HepG2 (cell line): ENCODE results near the gene PARP14. TPM values are rescaled to one million over a fixed set of nuclear protein-coding genes. Genes with fewer than 3 reads are reported as not detected.

Experiments used
- ATAC-seq: fragments of 200-7000 bp; cut with Tn5 transposase; 3 replicates; pipeline ENCODE4 v1.9.1; 2020; ENCODE audit warnings: mild to moderate bottlenecking, moderate library complexity
- BruUV-seq: library from RNA; stranded (reverse); fragments of 400-500 nt; replicated peaks from 2 replicates; lab custom pipeline; 2021; lab: Mats Ljungman, UMichigan
- CTCF ChIA-PET: fragments of 300-600 bp; formaldehyde crosslinking; extraction: SDS; loops from one replicate; lab custom pipeline; 2021; ENCODE audit warnings: low total read pairs, inconsistent platforms, low intra/inter-chr PET ratio; lab: Yijun Ruan, JAX
- POLR2A ChIA-PET: fragments of 350-600 bp; sonication (Branson Sonifier 250); formaldehyde crosslinking; loops from one replicate; lab custom pipeline; 2020; ENCODE audit warnings: antibody characterized with exemption, inconsistent platforms; lab: Yijun Ruan, JAX
- DNase-seq: peaks from one replicate; pipeline ENCODE4 v3.0.0-alpha.2; 2015; ENCODE audit warnings: low spot score
- FAIRE-seq: peaks from 3 replicates; lab custom pipeline; 2011; peaks lifted over from hg19 to GRCh38; lab: Jason Lieb, UNC
- H2AFZ ChIP-seq: one replicate; pipeline ENCODE4 v1.6.1; 2011; ENCODE audit warnings: low read length, inconsistent platforms
- H3K27ac ChIP-seq: fragments of 300-600 bp; 3 replicates; pipeline ENCODE4 v1.8.0; 2011; ENCODE audit warnings: mixed run types, mild to moderate bottlenecking, mixed read lengths, low read length, inconsistent platforms; ENCODE audit not compliant: insufficient read depth; ENCODE audit errors: extremely low read length
- H3K27me3 ChIP-seq, 2 experiments: fragments of 200-600 bp in 1 of 2; 2 replicates in 1 of 2; 3 replicates in 1 of 2; pipeline versions ENCODE4 v1.6.0 to v1.8.0; 2011; ENCODE audit warnings: low read length in 2 of 2, mild to moderate bottlenecking in 2 of 2, moderate library complexity in 2 of 2, inconsistent platforms in 1 of 2; ENCODE audit not compliant: insufficient read depth in 2 of 2, control insufficient read depth in 1 of 2
- H3K36me3 ChIP-seq, 2 experiments: fragments of 200-600 bp in 1 of 2; replicated peaks in 1 of 2; 2 replicates in 1 of 2; 3 replicates in 1 of 2; pipeline versions ENCODE4 v1.5.1 to v1.8.0; 2011; ENCODE audit warnings: low read length in 2 of 2, inconsistent platforms in 1 of 2; ENCODE audit not compliant: insufficient read depth in 2 of 2, control insufficient read depth in 1 of 2
- H3K4me1 ChIP-seq: 2 replicates; pipeline ENCODE4 v1.5.1; 2012; ENCODE audit warnings: low read length, inconsistent platforms; ENCODE audit not compliant: insufficient read depth
- H3K4me2 ChIP-seq: 2 replicates; pipeline ENCODE4 v1.6.0; 2011; ENCODE audit warnings: low read depth, low read length, inconsistent platforms
- H3K4me3 ChIP-seq, 3 experiments: fragments of 200-600 bp in 1 of 3; sonication (generic), shearing (Covaris generic) in 1 of 3; replicated peaks in 1 of 3; 2 replicates each; pipeline ENCODE4 v1.5.1; 2011 to 2016; ENCODE audit warnings: low read length in 3 of 3, inconsistent platforms in 2 of 3, low read depth in 2 of 3, mild to moderate bottlenecking in 2 of 3, control low read depth in 1 of 3, mixed read lengths in 1 of 3; ENCODE audit not compliant: insufficient read depth in 1 of 3
- H3K79me2 ChIP-seq: one replicate; pipeline ENCODE4 v1.6.1; 2011; ENCODE audit warnings: low read length, inconsistent platforms; ENCODE audit not compliant: insufficient read depth
- H3K9ac ChIP-seq: 2 replicates; pipeline ENCODE4 v1.6.0; 2011; ENCODE audit warnings: mild to moderate bottlenecking, low read depth, low read length, inconsistent platforms; ENCODE audit not compliant: insufficient read depth
- H3K9me3 ChIP-seq: 2 replicates; pipeline ENCODE4 v1.5.1; 2012; ENCODE audit warnings: mild to moderate bottlenecking, low read length
- H4K20me1 ChIP-seq: 2 replicates; pipeline ENCODE4 v1.6.0; 2011; ENCODE audit warnings: inconsistent platforms, mild to moderate bottlenecking, low read length, moderate library complexity; ENCODE audit not compliant: insufficient read depth
- ATF3 ChIP-seq: sonication (generic); formaldehyde crosslinking; IDR thresholded peaks from 2 replicates; pipeline ENCODE4 v1.4.0; 2020; ENCODE audit warnings: missing genetic modification reagents
- CENPBD1 ChIP-seq: sonication (generic); formaldehyde crosslinking; IDR thresholded peaks from 2 replicates; pipeline ENCODE4 v1.8.0; 2022; ENCODE audit warnings: missing genetic modification reagents, low read depth, mild to moderate bottlenecking, borderline replicate concordance
- CHD2 ChIP-seq: IDR thresholded peaks from 2 replicates; pipeline ENCODE4 v1.6.1; 2011; ENCODE audit warnings: low read depth, low read length, improper control_type of control experiment
- MEIS2 ChIP-seq: sonication (generic); formaldehyde crosslinking; IDR thresholded peaks from 2 replicates; pipeline ENCODE4 v1.9.0; 2021; ENCODE audit warnings: mild to moderate bottlenecking, missing genetic modification reagents
- MYC ChIP-seq: sonication (generic); formaldehyde crosslinking; IDR thresholded peaks from 2 replicates; pipeline ENCODE4 v1.9.0; 2021; ENCODE audit warnings: missing genetic modification reagents, borderline replicate concordance
- POLR2AphosphoS5 ChIP-seq: IDR thresholded peaks from 2 replicates; pipeline ENCODE4 v1.6.1; 2012; ENCODE audit warnings: low read depth, low read length
- SUZ12 ChIP-seq: fragments of 150-350 bp; IDR thresholded peaks from 2 replicates; pipeline ENCODE4 v1.6.1; 2014; ENCODE audit warnings: low read depth, low read length
- TEAD3 ChIP-seq: optimal IDR thresholded peaks from 2 replicates; pipeline ENCODE3; 2016; ENCODE audit warnings: borderline replicate concordance
- ZBTB10 ChIP-seq: sonication (generic); formaldehyde crosslinking; IDR thresholded peaks from 2 replicates; pipeline ENCODE4 v1.4.0; 2020; ENCODE audit warnings: missing genetic modification reagents, borderline replicate concordance
- ZBTB26 ChIP-seq: IDR thresholded peaks from 2 replicates; pipeline ENCODE4 v1.6.1; 2016; ENCODE audit warnings: missing compliant biosample characterization, missing genetic modification reagents, borderline replicate concordance
- ZBTB34 ChIP-seq: sonication (generic); formaldehyde crosslinking; IDR thresholded peaks from 2 replicates; pipeline ENCODE4 v1.8.0; 2022; ENCODE audit warnings: mild to moderate bottlenecking, missing genetic modification reagents
- ZFAT ChIP-seq: sonication (generic); formaldehyde crosslinking; conservative IDR thresholded peaks from 2 replicates; pipeline ENCODE4 v1.8.1; 2023; ENCODE audit warnings: missing genetic modification reagents, inconsistent platforms
- ZGPAT ChIP-seq: IDR thresholded peaks from 2 replicates; pipeline ENCODE4 v1.6.1; 2016; ENCODE audit warnings: mild to moderate bottlenecking
- ZNF280B ChIP-seq: sonication (generic); formaldehyde crosslinking; IDR thresholded peaks from 2 replicates; pipeline ENCODE4 v1.5.0; 2020; ENCODE audit warnings: missing genetic modification reagents, mild to moderate bottlenecking, borderline replicate concordance
- ZNF788 ChIP-seq: sonication (generic); formaldehyde crosslinking; IDR thresholded peaks from 2 replicates; pipeline ENCODE4 v1.5.0; 2020; ENCODE audit warnings: mild to moderate bottlenecking, missing genetic modification reagents, borderline replicate concordance
- WGBS: methylation state at CpG from one replicate; pipeline ENCODE4 v1.1.6; 2017; ENCODE audit warnings: low lambda C conversion rate; 5-methylcytosine and 5-hydroxymethylcytosine counted together
- in situ Hi-C: cut with HindIII; loops from 2 replicates; pipeline ENCODE4 v1.10.0; 2017; ENCODE audit warnings: low pct_unique_long_range_greater_than_20kb; ENCODE audit not compliant: extremely low pct_ligation_motif_present
- intact Hi-C: fragments of 100-400 bp; cut with micrococcal nuclease; formaldehyde crosslinking; loops from one replicate; pipeline ENCODE4 v1.10.0; 2022; ENCODE audit not compliant: unreplicated experiment
- polyA plus RNA-seq, 8 experiments: library from polyadenylated mRNA; depleted of rRNA in 3 of 8; stranded (reverse) in 7 of 8; unstranded in 1 of 8; fragments of >200 nt; fragmentation: Illumina TruSeq in 4 of 8; extraction: Trizol in 4 of 8; gene quantifications; 2 replicates each; pipeline versions ENCODE4 v1.2.1 to v1.2.3, GENCODE V29; 2011 to 2016; ENCODE audit warnings: low read depth in 4 of 8, missing spikeins in 1 of 8, mixed read lengths in 1 of 8; ENCODE audit not compliant: insufficient read depth in 1 of 8
- total RNA-seq, 5 experiments: library from RNA; depleted of rRNA; stranded (reverse); fragments of >200 nt; fragmentation: Illumina TruSeq; extraction: Trizol; gene quantifications; 2 replicates each; pipeline ENCODE4 v1.2.3, GENCODE V29; 2016; ENCODE audit warnings: low read depth in 1 of 5

Gene PARP14
- total and polyA plus RNA-seq, 2 of the 13 experiments (the other 11 are each of a cell fraction or from before 2014, with no cell fraction given), result 9.0 to 19.1 TPM

GRCh38 chr3:122678506-122678905, 2.1 kb upstream of the PARP14 start:
- no peak for ATAC-seq
- ChIA-PET CTCF (interaction anchor here (1.4 to 2.8 kb wide), 2 partner anchors 118 to 286 kb away, joined by 14 to 39 read pairs; no protein-coding TSS in a partner anchor), POLR2A (interaction anchor here (1.8 to 3.6 kb wide), 5 partner anchors 9 to 295 kb away, joined by 6 to 29 read pairs (median 10); partner anchors contain the start of genes DTX3L, FAM162A, KPNA1 and MIX23)
- intact Hi-C loops (loop anchor here (10.0 kb wide), 2 partner anchors 374 to 1134 kb away; partner anchors contain the start of gene POLQ), in situ Hi-C loops (loop anchor here (5.0 to 25.0 kb wide), 3 partner anchors 121 to 1116 kb away; partner anchors contain the start of gene ARGFX)
- 37% methylated on average over 5 of the region's 5 CpGs for WGBS
- no TSS peak for BruUV-seq
- peaks cover 22% of the 10 kb centered on the region for H3K4me1 ChIP-seq
- FAIRE-seq, result no peak
- no peak overlapping the region for H3K27ac ChIP-seq
- no peaks in the 10 kb centered on the region for H3K79me2 ChIP-seq
- H3K27me3 ChIP-seq, result no peaks in the 10 kb centered on the region; a peak in 1 of 5 replicates
- H3K9me3 ChIP-seq, result no peaks in the 10 kb centered on the region
- H3K9ac ChIP-seq, result no peak overlapping the region
- H3K4me3 ChIP-seq, result no peak overlapping the region
- no peak for DNase-seq
- H3K36me3 ChIP-seq, result no peaks in the 10 kb centered on the region
- H4K20me1 ChIP-seq, result no peaks in the 10 kb centered on the region
- no peak overlapping the region for H2AFZ ChIP-seq
- H3K4me2 ChIP-seq, result peak overlapping the region; percentile 99
- TF ChIP-seq MEIS2 (CRISPR knock-in tag) (no peak), TEAD3 (CRISPR knock-in tag) (no peak), ZBTB26 (no peak), ZFAT (CRISPR knock-in tag) (no peak), ZBTB10 (CRISPR knock-in tag) (no peak), POLR2AphosphoS5 (no peak), SUZ12 (no peak), ZGPAT (CRISPR knock-in tag) (no peak), ATF3 (CRISPR knock-in tag) (no peak), CENPBD1 (CRISPR knock-in tag) (no peak), MYC (CRISPR knock-in tag) (no peak), ZNF788 (CRISPR knock-in tag) (no peak), ZBTB34 (CRISPR knock-in tag) (no peak), CHD2 (no peak), ZNF280B (no peak)
